ENCODE data around the gene DDHD1.

DDHD1 gene

GRCh38 chr14:53027562-53027961, 125.6 kb downstream of the DDHD1 start:
- no peak for DNase-seq

DNA sequence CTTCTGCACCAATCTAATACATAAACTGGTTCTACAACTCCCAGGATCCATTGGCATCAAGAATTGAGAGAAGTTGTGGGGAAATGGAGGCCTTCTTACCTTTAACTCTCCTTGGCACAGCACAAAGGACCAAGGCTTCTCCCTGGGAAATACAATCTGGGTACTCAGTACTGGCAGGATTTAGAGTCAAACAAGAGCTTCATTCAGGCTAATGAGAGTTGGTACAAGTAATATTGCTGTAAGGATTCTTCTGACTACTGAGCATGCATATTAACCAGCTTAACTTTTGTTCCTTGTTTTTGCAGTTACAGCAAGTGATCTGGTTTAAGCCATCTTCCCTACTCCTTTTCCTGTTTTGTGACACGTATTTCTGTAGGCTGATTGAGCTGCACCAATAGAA, 126.1 kb downstream of the DDHD1 start:
- DNase-seq, result no peak

- DNase-seq, result no peak
Measured at GRCh38 chr14:53023325-53023724, 129.8 kb downstream of the DDHD1 start.

DNA sequence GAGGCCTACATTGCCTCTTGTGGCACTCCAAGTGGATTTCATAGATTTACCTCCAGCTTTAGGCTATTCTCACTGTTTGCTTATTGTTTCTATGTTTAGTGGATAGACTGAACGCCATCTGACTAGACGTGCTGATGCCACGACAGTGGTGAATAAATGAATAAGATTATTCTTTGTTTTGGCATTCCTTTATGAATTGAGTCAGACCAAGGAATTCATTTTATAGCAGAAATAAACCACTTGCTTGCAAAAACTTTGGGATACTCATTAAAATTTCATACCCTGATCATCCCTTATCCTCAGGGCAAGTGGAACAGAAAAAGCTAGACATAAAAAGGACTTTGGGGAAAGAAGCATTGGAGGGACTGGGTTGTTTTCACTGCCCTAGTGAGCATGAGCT, 130.5 kb downstream of the DDHD1 start:
- no peak for DNase-seq

- no peak for DNase-seq
Measured at GRCh38 chr14:53020193-53020932, 132.8 kb downstream of the DDHD1 start.

DNA sequence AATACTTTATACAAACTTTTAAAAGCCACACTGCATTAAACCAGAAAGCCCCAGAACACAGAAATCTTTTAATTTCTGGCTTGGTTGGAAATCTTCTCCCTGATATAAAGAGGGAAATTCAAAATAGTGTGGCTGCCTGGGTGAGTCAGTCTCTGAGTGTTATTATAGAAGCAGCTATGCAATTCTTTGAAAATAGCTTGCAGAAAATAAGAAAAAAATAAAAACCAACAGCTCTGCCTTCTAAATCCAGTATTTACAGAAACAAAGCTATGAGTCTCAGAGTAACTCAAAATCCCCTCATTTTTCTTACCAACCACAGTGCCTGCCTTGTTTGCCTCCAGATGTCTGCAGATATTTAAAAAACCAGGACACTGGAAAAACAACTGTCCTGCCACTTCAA, 133.7 kb downstream of the DDHD1 start:
- DNase-seq, result no peak

DNA sequence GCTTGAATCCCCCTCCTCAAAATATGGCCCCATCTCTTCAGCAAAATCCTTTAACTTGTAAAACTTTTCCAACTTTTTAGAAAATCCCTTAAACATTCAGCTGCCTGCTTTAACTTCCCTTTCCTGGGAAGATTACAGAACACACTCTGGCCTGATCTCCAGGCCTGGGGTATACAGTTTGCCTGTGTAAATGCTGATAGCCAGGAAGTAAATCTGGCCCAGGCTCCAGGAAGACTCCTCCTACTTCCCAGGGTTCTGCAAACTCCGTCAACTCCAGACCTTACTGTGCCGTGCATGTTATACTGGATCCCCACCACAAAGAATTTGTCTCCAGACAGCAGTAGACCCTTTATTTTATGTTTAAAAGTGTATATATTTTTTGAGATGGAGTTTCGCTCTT, 135.3 kb downstream of the DDHD1 start:
- no peak for DNase-seq

- no peak for DNase-seq
Measured at GRCh38 chr14:53016919-53017318, 136.2 kb downstream of the DDHD1 start.

DNA sequence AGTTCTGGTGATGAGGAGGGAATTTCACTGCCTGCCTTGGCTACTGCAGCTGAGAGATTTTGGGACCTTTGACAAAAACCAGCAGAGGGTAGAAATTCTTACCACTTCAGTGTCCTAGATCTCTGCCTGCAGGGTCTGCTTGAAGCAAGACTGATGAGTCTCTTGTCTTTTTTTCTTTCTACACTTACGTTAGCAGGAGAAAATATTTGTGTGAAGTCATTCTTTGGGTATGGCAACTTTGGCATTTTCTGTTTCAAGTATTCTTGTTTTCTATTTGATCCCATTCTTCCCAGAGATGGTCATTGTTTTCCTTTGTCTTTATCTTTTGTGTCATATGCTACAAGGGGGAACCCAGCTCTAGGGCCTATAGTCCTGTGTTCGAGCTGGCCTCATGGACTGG, 136.6 kb downstream of the DDHD1 start:
- DNase-seq, result no peak

- no peak for DNase-seq
Measured at GRCh38 chr14:53011053-53011462, 142.1 kb downstream of the DDHD1 start.

- DNase-seq, result no peak
Measured at GRCh38 chr14:53010193-53011040, 142.7 kb downstream of the DDHD1 start.

DNA sequence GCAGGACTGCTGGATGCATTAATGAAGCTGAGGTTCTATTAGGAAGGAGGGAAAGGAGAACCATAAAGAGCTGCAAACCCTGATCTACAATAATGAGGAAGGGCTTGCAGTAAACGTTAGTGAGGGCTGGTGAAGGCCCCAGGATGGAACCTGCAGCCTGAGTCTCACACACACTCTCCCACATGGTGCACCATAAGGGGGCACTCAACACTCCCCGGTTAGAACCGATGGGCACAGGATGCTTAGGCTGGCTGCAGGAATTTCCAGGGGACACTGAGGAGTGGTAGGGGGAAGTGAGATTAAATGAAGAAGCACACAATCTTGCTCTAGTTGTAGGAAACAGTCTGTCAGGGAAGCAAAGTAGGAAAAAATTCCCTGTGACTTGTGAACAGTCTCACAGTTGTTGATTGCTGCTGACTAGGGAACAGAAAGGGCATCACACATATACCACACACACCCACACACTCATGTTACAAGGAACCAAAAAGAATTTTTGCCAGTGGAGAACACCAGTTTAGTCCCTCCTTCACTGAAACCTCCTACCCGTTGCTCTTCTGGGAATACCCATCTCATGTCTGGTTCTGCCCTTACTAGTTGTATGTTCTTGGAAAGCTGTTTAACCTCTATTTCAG, 146.1 kb downstream of the DDHD1 start:
- no peak for DNase-seq

GRCh38 chr14:53004976-53005375, 148.1 kb downstream of the DDHD1 start:
- no peak for DNase-seq

DNA sequence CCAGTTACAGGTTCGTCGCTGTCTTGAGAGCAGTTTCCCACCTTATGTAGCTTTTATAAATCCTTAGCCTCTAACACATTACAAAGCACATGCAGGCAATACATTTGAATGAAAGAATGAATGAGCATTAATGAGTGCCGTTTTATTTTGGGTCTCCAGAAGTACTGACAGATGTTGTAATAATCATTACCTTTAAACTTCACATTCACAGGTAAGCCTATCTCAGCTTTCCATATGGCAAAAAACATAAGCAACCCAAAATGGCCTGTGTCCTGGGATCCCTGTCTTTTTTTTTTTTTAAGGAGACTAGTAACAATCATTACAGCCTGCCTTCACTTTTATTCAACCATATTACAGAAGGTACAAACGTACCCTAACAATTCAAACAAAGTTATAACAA, 149.3 kb downstream of the DDHD1 start:
- no peak for DNase-seq

DNA sequence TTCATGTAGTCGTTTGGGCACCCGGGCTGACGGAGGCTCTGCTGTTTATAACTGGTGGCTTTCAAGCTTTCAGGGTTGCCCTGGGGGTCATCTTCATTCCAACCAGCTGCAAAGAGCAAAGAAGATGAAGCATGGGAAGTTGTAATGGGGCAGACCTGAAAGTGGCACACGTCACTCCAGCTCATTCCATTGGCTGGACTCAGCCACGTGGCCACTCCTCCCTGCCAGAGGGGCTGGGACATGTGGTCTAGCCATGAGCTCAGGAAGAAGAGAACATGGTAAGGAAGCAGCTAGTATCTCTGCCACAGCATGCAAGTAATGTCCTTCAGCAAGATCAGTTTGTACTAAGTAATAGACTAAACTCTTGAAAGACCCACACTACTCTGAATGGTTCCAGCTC, 150.5 kb downstream of the DDHD1 start:
- no peak for DNase-seq

GRCh38 chr14:53001787-53002378, 151.2 kb downstream of the DDHD1 start:
- DNase-seq, result no peak

DNA sequence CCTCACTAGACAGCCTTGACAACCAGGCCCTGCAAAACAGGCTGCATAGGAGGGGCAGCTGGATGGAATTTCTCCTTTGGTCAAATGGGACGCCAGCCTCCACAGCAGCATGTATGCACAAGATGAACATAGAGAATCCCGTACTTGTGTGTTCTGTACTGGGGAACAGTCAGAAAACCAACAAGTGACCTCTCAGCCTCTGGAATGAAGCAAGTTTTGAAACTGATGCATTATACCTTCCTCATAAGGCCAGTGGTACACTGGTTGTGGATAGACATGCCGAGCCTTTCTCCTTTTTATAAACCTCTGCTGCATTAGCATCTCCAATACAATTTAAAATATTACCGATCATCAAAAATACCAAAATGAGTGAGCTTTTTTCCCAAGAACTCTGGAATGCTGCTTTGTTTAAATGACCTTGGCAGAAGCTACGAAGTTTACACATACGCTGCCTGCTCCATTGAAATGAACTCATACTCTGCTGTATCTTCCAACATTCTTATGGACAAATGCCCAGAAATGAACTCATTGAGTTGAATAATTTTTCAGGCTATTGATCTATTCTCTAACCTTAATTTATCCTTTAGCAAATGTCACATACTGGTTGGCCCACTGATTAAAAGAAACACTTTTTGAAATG, 154.6 kb downstream of the DDHD1 start:
- no peak for DNase-seq

DNA sequence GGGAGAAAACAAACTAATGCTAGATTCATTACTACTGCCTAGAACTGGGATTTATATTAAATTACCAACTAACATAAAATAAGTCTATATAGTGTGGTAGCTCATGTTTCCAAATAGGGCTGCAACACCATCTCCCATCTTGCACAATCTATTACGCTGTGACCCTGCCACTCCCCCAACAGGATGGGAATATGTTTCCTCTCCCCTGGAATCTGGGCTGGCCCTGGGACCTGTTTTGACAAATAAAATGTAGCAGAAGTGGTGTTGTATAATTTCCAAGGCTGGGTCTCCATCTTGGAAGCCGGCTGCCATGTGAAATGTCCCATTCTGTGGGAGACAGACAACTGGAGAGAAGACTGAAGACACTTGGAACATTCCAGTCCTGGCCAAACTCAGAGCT, 156.6 kb downstream of the DDHD1 start:
- DNase-seq, result no peak

DNA sequence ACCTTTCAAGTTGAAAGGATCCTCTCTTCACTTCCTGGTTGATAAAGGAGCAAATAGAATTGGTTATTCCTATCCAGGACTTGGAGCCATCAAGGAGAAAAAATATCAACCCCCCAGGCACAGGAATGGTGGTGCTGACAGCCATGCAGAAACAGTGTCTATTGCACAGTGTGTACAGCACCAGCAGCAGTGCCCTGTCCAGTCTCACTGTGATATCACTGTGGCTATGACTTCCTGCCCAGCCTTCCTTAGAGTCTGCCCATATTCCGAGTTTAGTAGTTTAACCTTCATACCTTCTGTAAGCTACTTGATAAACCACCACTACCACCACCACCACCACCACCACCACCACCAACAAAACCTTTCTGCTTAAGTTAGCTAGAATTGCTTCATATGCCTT, 157.1 kb downstream of the DDHD1 start:
- no peak for DNase-seq

GRCh38 chr14:52992236-52992870, 160.8 kb downstream of the DDHD1 start:
- no peak for DNase-seq

DNA sequence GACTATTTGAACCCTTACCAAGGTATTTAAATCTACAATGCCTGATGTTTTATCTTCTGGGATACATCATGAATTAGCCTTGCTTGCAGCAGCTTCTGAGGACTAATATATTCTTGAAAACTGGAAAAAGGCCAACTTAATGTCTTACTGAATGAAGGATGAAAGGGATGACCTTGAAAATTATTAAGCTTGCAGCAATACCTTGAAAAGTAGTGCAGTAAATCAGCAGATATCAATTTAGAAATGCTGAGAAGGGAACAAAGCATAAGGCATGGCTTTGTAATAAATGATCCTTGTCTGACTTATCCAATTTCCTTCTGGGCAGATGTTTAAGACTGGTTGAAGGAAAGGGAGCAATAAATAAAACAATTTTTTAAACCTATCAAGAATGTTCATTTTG, 165.0 kb downstream of the DDHD1 start:
- no peak for DNase-seq

DNA sequence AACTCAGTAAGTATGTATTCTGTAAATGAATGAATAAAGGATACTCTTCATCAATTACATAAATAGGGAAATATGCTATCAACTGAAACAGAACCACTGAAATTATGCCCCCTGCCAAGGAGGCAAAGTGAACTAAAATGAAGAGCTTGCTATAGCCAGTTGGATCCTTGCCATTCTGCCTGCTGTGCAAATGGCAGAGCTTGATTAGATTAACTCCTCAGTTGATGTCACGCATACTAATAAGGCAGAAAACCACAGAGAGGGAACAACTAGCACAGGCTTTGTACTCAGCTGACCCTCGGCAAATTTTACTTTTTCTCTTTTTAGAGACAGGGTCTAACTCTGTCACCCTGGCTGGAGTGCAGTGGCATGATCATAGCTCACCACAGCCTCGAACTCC, 165.6 kb downstream of the DDHD1 start:
- DNase-seq, result no peak

GRCh38 chr14:52987042-52987441, 166.1 kb downstream of the DDHD1 start:
- no peak for DNase-seq
